HEK293T (cell line): ENCODE data around the gene E2F3.
"Not testable (repeated sequence)": the region's sequence is repeated elsewhere in the genome, so short reads cannot be mapped to it uniquely, and the experiment has no call there.

Experiments
- CTCF ChIA-PET: fragments of 350-600 bp; formaldehyde crosslinking; extraction: SDS; loops from one replicate; lab custom pipeline; 2021; ENCODE audit warnings: antibody characterized with exemption, inconsistent platforms; lab: Yijun Ruan, JAX
- POLR2A ChIA-PET: fragments of 350-600 bp; formaldehyde crosslinking; extraction: SDS; loops from one replicate; lab custom pipeline; 2020; ENCODE audit warnings: antibody characterized with exemption, inconsistent platforms; lab: Yijun Ruan, JAX
- DNase-seq: peaks from one replicate; pipeline ENCODE4 v3.0.0; 2012; ENCODE audit warnings: mixed read lengths; ENCODE audit errors: extremely low spot score
- ARNT ChIP-seq: fragments of 450-650 bp; IDR thresholded peaks from 2 replicates; pipeline ENCODE4 v1.6.1; 2017; ENCODE audit warnings: mild to moderate bottlenecking
- BHLHE40 ChIP-seq: fragments of 450-650 bp; IDR thresholded peaks from 2 replicates; pipeline ENCODE4 v1.6.1; 2016; ENCODE audit warnings: mild to moderate bottlenecking, moderate library complexity, borderline replicate concordance
- CTBP1 ChIP-seq: fragments of 450-650 bp; IDR thresholded peaks from 2 replicates; pipeline ENCODE4 v1.6.1; 2016; ENCODE audit warnings: borderline replicate concordance
- ELF4 ChIP-seq: fragments of 450-650 bp; IDR thresholded peaks from 2 replicates; pipeline ENCODE4 v1.6.1; 2017; ENCODE audit warnings: antibody characterized with exemption
- FOXA1 ChIP-seq: fragments of 450-650 bp; IDR thresholded peaks from 2 replicates; pipeline ENCODE4 v1.6.1; 2016; ENCODE audit warnings: mild to moderate bottlenecking
- FOXK2 ChIP-seq: fragments of 450-650 bp; IDR thresholded peaks from 2 replicates; pipeline ENCODE4 v1.6.1; 2016; ENCODE audit warnings: mild to moderate bottlenecking
- FOXM1 ChIP-seq: fragments of 450-650 bp; IDR thresholded peaks from 2 replicates; pipeline ENCODE4 v1.6.1; 2017; ENCODE audit warnings: mild to moderate bottlenecking, borderline replicate concordance
- HDGF ChIP-seq: fragments of 450-650 bp; IDR thresholded peaks from 2 replicates; pipeline ENCODE4 v1.6.1; 2017; ENCODE audit warnings: antibody characterized with exemption, borderline replicate concordance
- L3MBTL2 ChIP-seq: fragments of 450-650 bp; conservative IDR thresholded peaks from 2 replicates; pipeline ENCODE4 v1.6.1; 2016; ENCODE audit warnings: mild to moderate bottlenecking
- LEF1 ChIP-seq: fragments of 450-650 bp; IDR thresholded peaks from 2 replicates; pipeline ENCODE4 v1.6.1; 2017; ENCODE audit warnings: mild to moderate bottlenecking, borderline replicate concordance
- NFRKB ChIP-seq: fragments of 450-650 bp; IDR thresholded peaks from 2 replicates; pipeline ENCODE4 v1.6.1; 2016; ENCODE audit warnings: mild to moderate bottlenecking, moderate library complexity
- PKNOX1 ChIP-seq: fragments of 450-650 bp; IDR thresholded peaks from 2 replicates; pipeline ENCODE4 v1.6.1; 2016
- SP1 ChIP-seq: fragments of 450-650 bp; IDR thresholded peaks from 2 replicates; pipeline ENCODE4 v1.6.1; 2017
- SUZ12 ChIP-seq: fragments of 450-650 bp; IDR thresholded peaks from 2 replicates; pipeline ENCODE4 v1.6.1; 2016; ENCODE audit warnings: mild to moderate bottlenecking
- TARDBP ChIP-seq: fragments of 450-650 bp; IDR thresholded peaks from 2 replicates; pipeline ENCODE4 v1.6.1; 2016
- ZNF384 ChIP-seq: fragments of 450-650 bp; IDR thresholded peaks from 2 replicates; pipeline ENCODE4 v1.6.1; 2016

Gene E2F3

GRCh38 chr6:20463396-20463795 lies 61.7 kb downstream of the E2F3 start:
- TF ChIP-seq SUZ12 (no peak), ELF4 (no peak), ZNF384 (no peak), NFRKB (no peak), PKNOX1 (no peak), BHLHE40 (no peak), HDGF (no peak), L3MBTL2 (no peak), TARDBP (no peak), LEF1 (no peak), FOXK2 (no peak), ARNT (no peak), FOXA1 (no peak), SP1 (no peak), FOXM1 (no peak), CTBP1 (no peak)
- POLR2A ChIA-PET = no interaction called here
- CTCF ChIA-PET = interaction anchor here (1.3 kb wide), 1 partner anchor 59 kb away, joined by 4 read pairs; no protein-coding TSS in a partner anchor
- no peak for DNase-seq

GRCh38 chr6:20464041-20464440 lies 62.4 kb downstream of the E2F3 start:
- POLR2A ChIA-PET = no interaction called here
- TF ChIP-seq PKNOX1 = no peak
- TF ChIP-seq SUZ12 = no peak
- TF ChIP-seq TARDBP = no peak
- no peak for TF ChIP-seq LEF1
- no peak for TF ChIP-seq CTBP1
- no peak for TF ChIP-seq L3MBTL2
- TF ChIP-seq HDGF = no peak
- no peak for TF ChIP-seq FOXK2
- TF ChIP-seq ELF4 = no peak
- no peak for TF ChIP-seq FOXA1
- no peak for TF ChIP-seq ARNT
- TF ChIP-seq FOXM1 = no peak
- TF ChIP-seq NFRKB = no peak
- TF ChIP-seq SP1 = no peak
- TF ChIP-seq BHLHE40 = no peak
- no peak for TF ChIP-seq ZNF384
- CTCF ChIA-PET = interaction anchor here (1.3 kb wide), 1 partner anchor 60 kb away, joined by 4 read pairs; no protein-coding TSS in a partner anchor
- DNase-seq = no peak

GRCh38 chr6:20464847-20465246 lies 63.2 kb downstream of the E2F3 start:
- POLR2A ChIA-PET = no interaction called here
- TF ChIP-seq L3MBTL2 = no peak
- CTCF ChIA-PET = no interaction called here
- DNase-seq = no peak

GRCh38 chr6:20465616-20466015 lies 63.9 kb downstream of the E2F3 start:
- DNase-seq, CTCF ChIA-PET, POLR2A ChIA-PET: not testable (repeated sequence)

GRCh38 chr6:20467437-20467836 lies 65.8 kb downstream of the E2F3 start:
- TF ChIP-seq SUZ12 (no peak), FOXK2 (no peak), BHLHE40 (no peak), FOXM1 (no peak), SP1 (no peak), CTBP1 (no peak), L3MBTL2 (no peak), LEF1 (no peak), HDGF (no peak)
- DNase-seq = no peak
- ChIA-PET CTCF (no interaction called here), POLR2A (no interaction called here)

GRCh38 chr6:20468209-20468608 lies 66.5 kb downstream of the E2F3 start:
- ChIA-PET POLR2A (no interaction called here), CTCF (no interaction called here)
- DNase-seq = no peak
- TF ChIP-seq HDGF = no peak
- TF ChIP-seq FOXA1 = no peak
- TF ChIP-seq FOXK2 = no peak
- TF ChIP-seq PKNOX1 = no peak
- TF ChIP-seq L3MBTL2 = no peak
- TF ChIP-seq CTBP1 = no peak
- no peak for TF ChIP-seq SUZ12
- no peak for TF ChIP-seq ZNF384
- no peak for TF ChIP-seq LEF1
- TF ChIP-seq SP1 = no peak
- TF ChIP-seq NFRKB = no peak
- no peak for TF ChIP-seq FOXM1
- no peak for TF ChIP-seq ARNT
- no peak for TF ChIP-seq ELF4

- TF ChIP-seq CTBP1 (no peak), BHLHE40 (no peak), NFRKB (no peak), SUZ12 (no peak), SP1 (no peak), HDGF (no peak), LEF1 (no peak), ZNF384 (no peak), FOXK2 (no peak), FOXA1 (no peak), ARNT (no peak), L3MBTL2 (no peak), ELF4 (no peak), FOXM1 (no peak)
- ChIA-PET POLR2A (no interaction called here), CTCF (no interaction called here)
- DNase-seq = no peak
These were observed 71.1 kb downstream of the E2F3 start for GRCh38 chr6:20472748-20473147.
